Nephron progenitor cell (in vitro differentiated cells): ENCODE measurements around the gene IL3.

ENCODE experiments used
- DNase-seq: peaks from one replicate; pipeline ENCODE4 v3.0.0; 2021
- H3K27ac Mint-ChIP-seq: 2 replicates; pipeline ENCODE4 v1.8.0; 2021; ENCODE audit warnings: mild to moderate bottlenecking, moderate library complexity, mixed read lengths
- H3K27me3 Mint-ChIP-seq: 2 replicates; pipeline ENCODE4 v1.8.0; 2021; ENCODE audit warnings: mild to moderate bottlenecking, low read depth, mixed read lengths; ENCODE audit not compliant: poor library complexity
- H3K36me3 Mint-ChIP-seq: 2 replicates; pipeline ENCODE4 v1.8.0; 2021; ENCODE audit warnings: low read depth, mixed read lengths
- H3K4me1 Mint-ChIP-seq: 2 replicates; pipeline ENCODE4 v1.8.0; 2021; ENCODE audit warnings: mixed read lengths
- H3K4me3 Mint-ChIP-seq: 2 replicates; pipeline ENCODE4 v1.8.0; 2021; ENCODE audit warnings: mild to moderate bottlenecking, moderate library complexity, mixed read lengths
- H3K9me3 Mint-ChIP-seq: 2 replicates; pipeline ENCODE4 v1.8.0; 2021; ENCODE audit warnings: mild to moderate bottlenecking, moderate library complexity, mixed read lengths
- CTCF ChIP-seq: fragments of 200-600 bp; sonication (generic); IDR thresholded peaks from 2 replicates; pipeline ENCODE4 v1.5.0; 2021; ENCODE audit warnings: antibody characterized with exemption

IL3 gene

GRCh38 chr5:132024117-132024435 is 36.4 kb upstream of the IL3 start:
- DNase-seq, result no peak
- H3K9me3 Mint-ChIP-seq, result no peaks in the 10 kb centered on the region
- H3K4me3 Mint-ChIP-seq, result no peak overlapping the region
- H3K4me1 Mint-ChIP-seq, result no peaks in the 10 kb centered on the region
- H3K27me3 Mint-ChIP-seq, result peaks cover 42% of the 10 kb centered on the region
- H3K36me3 Mint-ChIP-seq, result no peaks in the 10 kb centered on the region
- no peak for TF ChIP-seq CTCF
- no peak overlapping the region for H3K27ac Mint-ChIP-seq

GRCh38 chr5:132024789-132025402 is 35.6 kb upstream of the IL3 start:
- peaks cover 37% of the 10 kb centered on the region for H3K27me3 Mint-ChIP-seq
- H3K4me3 Mint-ChIP-seq, result no peak overlapping the region
- no peaks in the 10 kb centered on the region for H3K4me1 Mint-ChIP-seq
- TF ChIP-seq CTCF, result no peak
- H3K27ac Mint-ChIP-seq, result no peak overlapping the region
- no peaks in the 10 kb centered on the region for H3K36me3 Mint-ChIP-seq
- H3K9me3 Mint-ChIP-seq, result no peaks in the 10 kb centered on the region
- no peak for DNase-seq

GRCh38 chr5:132025403-132025971 is 35.0 kb upstream of the IL3 start:
- no peak overlapping the region for H3K4me3 Mint-ChIP-seq
- no peak overlapping the region for H3K27ac Mint-ChIP-seq
- H3K36me3 Mint-ChIP-seq, result no peaks in the 10 kb centered on the region
- DNase-seq, result no peak
- H3K4me1 Mint-ChIP-seq, result no peaks in the 10 kb centered on the region
- H3K27me3 Mint-ChIP-seq, result peaks cover 39% of the 10 kb centered on the region
- TF ChIP-seq CTCF, result no peak
- H3K9me3 Mint-ChIP-seq, result no peaks in the 10 kb centered on the region

GRCh38 chr5:132026516-132027008 is 33.9 kb upstream of the IL3 start:
- peaks cover 35% of the 10 kb centered on the region for H3K27me3 Mint-ChIP-seq
- no peak overlapping the region for H3K4me3 Mint-ChIP-seq
- H3K9me3 Mint-ChIP-seq, result no peaks in the 10 kb centered on the region

GRCh38 chr5:132027027-132027426 is 33.4 kb upstream of the IL3 start:
- DNase-seq, result no peak
- Mint-ChIP-seq H3K27ac (no peak overlapping the region), H3K4me3 (no peak overlapping the region), H3K36me3 (no peaks in the 10 kb centered on the region), H3K27me3 (peaks cover 32% of the 10 kb centered on the region), H3K9me3 (no peaks in the 10 kb centered on the region), H3K4me1 (no peaks in the 10 kb centered on the region)
- no peak for TF ChIP-seq CTCF

More at GRCh38 chr5:132026516-132027008, 33.9 kb upstream of the IL3 start:
- no peak for DNase-seq
- no peaks in the 10 kb centered on the region for H3K36me3 Mint-ChIP-seq
- H3K27ac Mint-ChIP-seq, result no peak overlapping the region
- no peak for TF ChIP-seq CTCF
- H3K4me1 Mint-ChIP-seq, result no peaks in the 10 kb centered on the region
